Measurements from ENCODE around the gene POU2F3.

Gene POU2F3

GRCh38 chr11:120210626-120211521 is 29.1 kb upstream of the POU2F3 start, which contains the start of gene OAF:
Gene OAF, plus strand, starts transcription at chr11:120211032. Its CDS starts 248 bp downstream, at chr11:120211280.
- no peak for FAIRE-seq

GRCh38 chr11:120211522-120212258 is 28.2 kb upstream of the POU2F3 start:
- no peak for FAIRE-seq

DNA sequence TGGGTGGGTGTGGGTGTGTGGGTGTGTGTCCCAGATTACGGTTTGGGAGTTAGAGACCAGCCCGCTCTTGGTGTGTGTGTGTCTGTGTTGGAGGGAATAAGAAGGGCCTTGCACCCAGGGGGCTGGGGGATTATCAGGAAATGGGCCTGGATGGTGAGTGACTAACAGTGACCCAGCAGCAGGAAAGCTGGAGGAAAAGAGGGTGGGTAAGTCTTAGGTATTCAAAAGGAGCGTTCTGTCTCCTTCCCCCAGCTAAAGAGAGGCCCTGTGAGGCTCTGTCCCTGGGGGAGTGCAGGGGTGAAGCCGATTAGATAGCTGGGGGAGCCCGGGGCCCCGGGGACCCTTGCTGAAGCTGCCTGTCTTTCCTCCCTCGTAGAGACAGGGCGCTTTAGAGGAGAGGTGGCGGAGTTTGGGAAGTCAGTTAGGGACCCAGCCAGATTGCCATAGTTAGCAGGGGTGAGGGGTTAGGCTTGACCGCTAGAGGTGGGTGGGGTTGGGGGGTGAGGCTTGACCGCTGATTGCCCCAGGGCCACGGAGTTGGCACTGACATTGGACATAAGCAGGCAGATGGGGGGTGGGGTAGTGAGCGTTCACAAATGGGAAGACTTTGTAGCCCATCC is 27.6 kb upstream of the POU2F3 start:
- FAIRE-seq: no peak

GRCh38 chr11:120212926-120213325 is 27.0 kb upstream of the POU2F3 start:
- no peak for FAIRE-seq

GRCh38 chr11:120214581-120214980 is 25.4 kb upstream of the POU2F3 start:
- no peak for FAIRE-seq

GRCh38 chr11:120215634-120216033 is 24.3 kb upstream of the POU2F3 start:
- FAIRE-seq: no peak

DNA sequence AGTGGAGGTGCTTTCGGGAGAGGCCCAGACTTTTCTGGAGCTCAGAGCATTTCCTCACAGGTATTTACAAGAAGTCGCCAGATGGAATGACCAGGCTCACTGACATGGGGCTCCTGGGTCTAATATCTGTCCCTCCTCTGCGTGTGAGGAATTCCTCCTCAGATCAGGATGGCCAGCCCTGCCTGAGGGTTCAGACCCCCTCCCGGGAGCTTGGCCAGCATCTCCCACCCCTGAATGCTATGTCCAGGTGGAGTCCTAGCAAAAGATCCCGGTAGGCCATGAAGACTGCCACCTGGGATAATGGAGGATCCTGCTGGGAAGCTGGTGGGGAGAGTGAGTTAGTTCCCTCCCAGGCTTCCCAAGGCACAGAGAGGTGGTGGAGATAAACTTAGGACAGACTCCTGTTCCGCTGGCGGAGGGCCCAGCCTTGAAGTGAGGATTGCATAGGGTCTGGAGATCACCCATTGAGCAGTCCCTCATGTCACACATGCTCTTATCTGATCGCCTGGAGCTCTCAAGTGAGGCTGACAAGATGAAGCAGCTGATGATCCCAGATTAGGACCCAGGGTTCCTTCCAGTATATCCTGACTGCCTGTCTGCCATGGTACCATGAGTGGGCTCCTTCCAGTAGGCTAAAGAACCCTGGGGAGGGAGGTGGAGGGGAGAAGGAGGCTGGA is 23.4 kb upstream of the POU2F3 start:
- no peak for FAIRE-seq

DNA sequence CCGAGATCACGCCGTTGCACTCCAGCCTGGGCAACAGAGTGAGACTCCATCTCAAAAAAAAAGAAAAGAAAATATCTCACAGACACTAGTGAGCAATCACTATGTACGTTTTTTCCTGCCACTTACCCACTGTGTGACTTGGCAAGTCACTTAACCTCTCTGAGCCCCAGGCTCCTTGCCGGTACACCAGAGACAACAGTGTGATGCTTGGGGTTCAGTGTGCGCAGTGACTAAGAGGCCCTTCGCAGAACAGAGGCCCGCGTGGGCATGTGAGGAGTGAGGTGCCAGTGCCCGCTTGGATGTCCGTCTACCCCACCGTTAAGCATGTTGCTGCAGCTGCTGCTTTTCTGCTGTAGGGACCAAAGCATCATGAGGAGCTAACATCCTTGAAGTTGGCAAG is 22.4 kb upstream of the POU2F3 start:
- FAIRE-seq: no peak

GRCh38 chr11:120217941-120218694 is 21.8 kb upstream of the POU2F3 start:
- FAIRE-seq: no peak

GRCh38 chr11:120218695-120219033 is 21.3 kb upstream of the POU2F3 start:
- FAIRE-seq: no peak

- FAIRE-seq: no peak
Observed at GRCh38 chr11:120219232-120219937, 20.6 kb upstream of the POU2F3 start.

DNA sequence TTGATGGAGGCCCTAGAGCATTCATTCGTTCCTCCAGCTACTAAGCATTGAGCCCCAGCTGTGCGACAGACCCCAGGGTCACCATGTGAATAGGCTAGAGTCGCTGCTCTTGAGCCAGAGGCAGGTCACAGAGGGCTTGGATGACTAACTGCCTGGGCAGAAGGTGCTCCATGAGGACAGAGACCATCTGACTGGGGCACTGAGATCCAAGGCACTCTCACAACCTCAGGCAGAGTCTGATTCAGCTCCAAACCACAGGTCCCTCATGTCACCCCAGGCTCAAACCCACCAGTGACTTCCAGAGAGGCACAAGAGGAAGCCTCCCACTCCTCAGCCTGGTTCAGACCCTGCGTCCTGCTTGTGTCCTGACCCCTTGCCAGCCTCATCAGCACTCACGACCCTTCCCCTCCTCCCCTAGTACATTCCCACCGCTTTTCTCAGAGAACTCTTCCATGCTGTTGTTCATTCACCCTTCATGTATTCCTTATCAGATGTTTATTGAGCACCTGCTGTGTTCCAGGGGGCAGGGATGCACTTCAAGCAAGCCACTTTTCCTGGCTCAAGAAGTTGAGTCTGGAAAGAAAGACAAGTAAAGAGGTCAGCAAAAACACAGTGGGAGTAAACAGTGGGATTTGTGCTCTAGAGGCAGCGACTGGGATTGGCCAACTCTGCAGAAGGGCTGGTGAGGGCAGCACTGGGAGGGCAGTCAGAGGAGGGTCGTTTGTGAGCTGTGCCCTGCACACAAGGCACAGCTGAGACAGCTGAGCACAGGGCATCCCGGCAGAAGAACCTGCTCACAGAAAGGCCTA is 19.8 kb upstream of the POU2F3 start:
- FAIRE-seq: no peak

DNA sequence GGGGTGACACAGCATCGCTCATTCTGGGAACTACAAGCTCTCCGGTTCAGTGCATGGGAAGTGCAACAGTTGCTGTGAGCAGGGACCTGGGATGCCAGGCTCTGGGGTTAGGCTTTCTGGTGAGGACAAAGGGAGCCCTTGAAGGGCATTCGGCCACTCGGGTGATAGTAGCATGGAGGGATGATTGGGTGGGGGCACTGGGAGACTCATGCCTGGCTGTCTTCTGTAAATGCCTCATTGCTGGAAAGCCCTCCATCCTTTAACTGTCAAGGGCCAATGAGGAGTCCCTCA is 19.2 kb upstream of the POU2F3 start:
- FAIRE-seq: no peak

DNA sequence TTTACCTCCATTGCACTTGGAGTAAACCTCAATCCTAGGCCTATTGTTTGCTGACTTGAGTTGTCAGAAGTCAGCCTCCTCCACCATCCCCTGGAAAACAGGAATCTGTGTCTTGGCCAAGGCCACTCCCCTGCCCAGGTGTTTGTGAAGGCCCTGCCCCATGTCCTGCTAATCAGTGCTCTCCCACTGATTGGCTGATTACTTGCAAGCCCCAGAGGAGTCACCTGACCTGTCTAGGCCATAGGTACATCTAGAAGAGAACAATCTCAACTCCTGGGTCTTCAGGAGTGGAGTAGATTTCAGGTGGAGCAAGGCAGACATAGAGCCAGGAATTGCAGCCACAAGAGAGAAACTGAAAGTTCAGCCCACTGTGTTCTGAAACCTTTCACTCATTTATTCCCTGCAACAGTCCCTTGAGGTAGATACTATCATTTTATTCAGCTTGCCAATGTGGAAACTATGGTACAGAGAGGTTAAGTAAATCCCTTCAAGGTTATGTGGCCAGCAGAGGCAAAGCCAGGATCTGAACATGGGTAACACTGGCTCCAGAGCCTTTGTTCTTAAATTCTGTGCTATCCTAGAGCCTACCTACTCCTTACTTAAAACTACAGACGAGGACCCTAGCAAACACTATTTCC is 18.7 kb upstream of the POU2F3 start:
- no peak for FAIRE-seq

- no peak for FAIRE-seq
Observed at GRCh38 chr11:120222916-120223315, 17.0 kb upstream of the POU2F3 start.

DNA sequence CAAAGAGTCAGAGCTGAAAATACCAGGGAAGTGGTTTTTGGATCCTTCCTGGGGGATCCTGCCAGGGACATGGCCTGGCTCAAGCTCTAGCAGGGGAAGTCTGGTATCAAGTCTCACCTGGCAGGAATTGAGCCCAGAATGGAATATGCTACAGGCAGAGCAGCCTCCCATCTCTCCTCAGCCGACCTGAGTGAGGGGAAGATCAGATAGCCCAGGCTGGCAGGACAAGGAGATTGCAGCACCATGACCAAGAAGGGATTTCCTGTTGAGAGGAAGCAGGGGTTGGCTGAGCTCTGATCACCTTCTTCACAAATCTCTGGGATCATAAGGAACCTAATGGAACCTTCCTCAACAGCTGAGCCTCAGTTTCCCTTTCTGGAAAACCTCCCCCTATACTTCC is 16.1 kb upstream of the POU2F3 start:
- no peak for FAIRE-seq

- FAIRE-seq: no peak
Observed at GRCh38 chr11:120224361-120224760, 15.6 kb upstream of the POU2F3 start.

DNA sequence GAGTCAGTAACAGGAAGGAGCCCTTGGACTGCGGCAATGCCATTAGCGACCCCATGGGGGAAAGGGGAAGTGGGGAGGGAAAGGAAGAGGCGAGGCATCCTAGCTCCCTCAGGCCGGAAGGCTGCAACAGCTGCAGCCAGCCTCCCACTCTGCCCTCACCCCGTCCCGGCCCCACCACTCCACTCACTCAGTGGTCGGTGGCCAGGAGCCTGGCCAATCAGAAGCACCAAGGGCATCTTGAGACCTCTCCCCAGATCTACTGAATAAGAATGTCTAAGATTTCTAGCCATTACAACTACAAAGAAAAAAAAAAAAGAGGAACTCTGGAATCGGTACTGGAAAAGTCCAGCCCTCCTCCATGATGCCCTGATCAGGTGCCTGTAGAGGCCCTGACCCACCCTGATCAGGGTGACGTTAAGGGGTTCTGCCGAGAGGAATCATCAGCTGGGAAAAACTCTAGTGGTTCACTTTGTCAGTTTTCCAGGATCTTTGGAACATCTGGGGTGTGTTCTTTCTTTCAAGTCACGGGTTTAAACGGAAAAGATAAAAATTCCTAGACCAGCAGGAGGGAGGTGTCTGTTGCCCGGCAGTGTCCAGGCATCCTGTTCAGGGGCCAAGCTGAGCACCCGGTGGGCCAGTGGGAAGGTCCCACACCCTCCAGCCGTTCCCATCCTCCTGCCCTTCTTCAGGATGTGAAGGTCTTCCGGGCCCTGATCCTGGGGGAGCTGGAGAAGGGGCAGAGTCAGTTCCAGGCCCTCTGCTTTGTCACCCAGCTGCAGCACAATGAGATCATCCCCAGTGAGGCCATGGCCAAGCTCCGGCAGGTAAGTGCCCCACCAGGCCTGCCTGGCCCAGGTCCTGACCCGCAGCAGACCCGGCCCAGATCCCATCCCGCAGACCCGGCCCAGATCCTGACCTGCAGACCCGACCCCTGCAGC is 14.7 kb upstream of the POU2F3 start:
- FAIRE-seq: no peak

GRCh38 chr11:120226242-120226641 is 13.7 kb upstream of the POU2F3 start:
- no peak for FAIRE-seq

Measured in endometrium (tissue), 2 donors.